PC-9 (cell line): ENCODE measurements around the gene ZNF787. TPM values are rescaled to one million over a fixed set of nuclear protein-coding genes. Genes with fewer than 3 reads are reported as not detected.

ENCODE experiments used
- BruUV-seq: library from RNA; stranded (reverse); fragments of 400-500 nt; replicated peaks from 2 replicates; lab custom pipeline; 2021; lab: Mats Ljungman, UMichigan
- CTCF ChIA-PET: fragments of 300-600 bp; sonication (Branson Sonifier 250); formaldehyde crosslinking; loops from one replicate; lab custom pipeline; 2022; ENCODE audit warnings: antibody characterized with exemption; lab: Charles Lee
- POLR2A ChIA-PET: fragments of 300-600 bp; sonication (Branson Sonifier 250); formaldehyde crosslinking; loops from one replicate; lab custom pipeline; 2022; ENCODE audit warnings: antibody characterized with exemption; ENCODE audit not compliant: unreplicated experiment; lab: Charles Lee
- DNase-seq, 2 experiments: peaks; one replicate each; pipeline versions ENCODE4 v3.0.0 to v3.0.0-alpha.2; 2015 to 2022; ENCODE audit warnings: mixed read lengths in 1 of 2
- H2AFZ ChIP-seq: fragments of 200-600 bp; sonication (generic); 2 replicates; pipeline ENCODE4 v1.8.1; 2017; ENCODE audit warnings: antibody characterized with exemption
- H3F3A ChIP-seq: fragments of 200-600 bp; sonication (generic); 2 replicates; pipeline ENCODE4 v1.8.1; 2017; ENCODE audit warnings: antibody characterized with exemption, mild to moderate bottlenecking, low read depth; ENCODE audit not compliant: insufficient read depth
- H3K27ac ChIP-seq: fragments of 200-600 bp; sonication (generic); 2 replicates; pipeline ENCODE4 v1.6.1; 2016; ENCODE audit warnings: mixed run types
- H3K27me3 ChIP-seq: fragments of 200-600 bp; sonication (generic); 2 replicates; pipeline ENCODE4 v1.6.1; 2016; ENCODE audit warnings: low read depth, mixed run types; ENCODE audit not compliant: insufficient read depth
- H3K36me3 ChIP-seq: fragments of 200-600 bp; sonication (generic); 2 replicates; pipeline ENCODE4 v1.6.1; 2016; ENCODE audit warnings: low read depth, mixed run types
- H3K4me1 ChIP-seq: fragments of 200-600 bp; sonication (generic); replicated peaks from 2 replicates; pipeline ENCODE4 v1.6.1; 2016; ENCODE audit warnings: mixed run types; ENCODE audit not compliant: insufficient read depth
- H3K4me2 ChIP-seq: fragments of 200-600 bp; sonication (generic); 2 replicates; pipeline ENCODE4 v1.6.1; 2017; ENCODE audit warnings: mixed run types
- H3K4me3 ChIP-seq: fragments of 200-600 bp; sonication (generic); 2 replicates; pipeline ENCODE4 v1.6.1; 2016; ENCODE audit warnings: mixed run types
- H3K79me2 ChIP-seq: fragments of 200-600 bp; sonication (generic); 2 replicates; pipeline ENCODE4 v1.6.1; 2017; ENCODE audit warnings: low read depth, mixed run types
- H3K9me2 ChIP-seq: fragments of 200-600 bp; sonication (generic); 2 replicates; pipeline ENCODE4 v1.8.1; 2017; ENCODE audit warnings: mild to moderate bottlenecking; ENCODE audit not compliant: insufficient read depth
- H3K9me3 ChIP-seq: fragments of 200-600 bp; sonication (generic); 2 replicates; pipeline ENCODE4 v1.8.1; 2016; ENCODE audit warnings: low read depth; ENCODE audit not compliant: insufficient read depth
- H4K20me1 ChIP-seq: fragments of 200-600 bp; sonication (generic); 2 replicates; pipeline ENCODE4 v1.8.1; 2017; ENCODE audit not compliant: insufficient read depth
- CTCF ChIP-seq: fragments of 200-600 bp; sonication (generic); conservative IDR thresholded peaks from 2 replicates; pipeline ENCODE4 v1.6.1; 2017; ENCODE audit warnings: mixed run types, antibody characterized with exemption, mild to moderate bottlenecking, moderate library complexity
- EZH2 ChIP-seq: fragments of 200-600 bp; sonication (generic); IDR thresholded peaks from 2 replicates; pipeline ENCODE4 v1.8.0; 2017; ENCODE audit warnings: antibody characterized with exemption, low read depth
- intact Hi-C: fragments of 100-400 bp; cut with micrococcal nuclease; formaldehyde crosslinking; loops from one replicate; pipeline ENCODE4 v1.10.0; 2022; ENCODE audit not compliant: unreplicated experiment
- total RNA-seq: library from RNA; stranded (reverse); gene quantifications from 2 replicates; pipeline ENCODE4 v1.2.3, GENCODE V29; 2021

Gene ZNF787
- total RNA-seq, 1 experiment from 2014 or later, result 51.4 TPM

GRCh38 chr19:56079609-56080008 is 41.5 kb downstream of the ZNF787 start:
- H2AFZ ChIP-seq, result no peak overlapping the region
- no peaks in the 10 kb centered on the region for H3K79me2 ChIP-seq
- no peak overlapping the region for H3K4me2 ChIP-seq
- no peaks in the 10 kb centered on the region for H3K9me2 ChIP-seq
- POLR2A ChIA-PET, result no interaction called here
- no TSS peak for BruUV-seq
- CTCF ChIA-PET, result interaction anchor here (1.3 to 3.1 kb wide), 2 partner anchors 173 to 254 kb away, joined by 6 to 17 read pairs; no protein-coding TSS in a partner anchor
- H3F3A ChIP-seq, result peaks cover 25% of the 10 kb centered on the region
- H3K4me1 ChIP-seq, result no peaks in the 10 kb centered on the region
- intact Hi-C loops, result loop anchor here (1.0 to 10.0 kb wide), 4 partner anchors 93 to 445 kb away; no protein-coding TSS in a partner anchor
- TF ChIP-seq CTCF, result no peak
- TF ChIP-seq EZH2, result no peak
- H3K4me3 ChIP-seq, result no peak overlapping the region
- H4K20me1 ChIP-seq, result peaks cover 32% of the 10 kb centered on the region
- no peak overlapping the region for H3K27ac ChIP-seq
- no peaks in the 10 kb centered on the region for H3K36me3 ChIP-seq
- no peaks in the 10 kb centered on the region for H3K27me3 ChIP-seq
- no peak for DNase-seq
- no peaks in the 10 kb centered on the region for H3K9me3 ChIP-seq

GRCh38 chr19:56076498-56076897 is 44.6 kb downstream of the ZNF787 start:
- H3K9me2 ChIP-seq, result no peaks in the 10 kb centered on the region
- H2AFZ ChIP-seq, result no peak overlapping the region
- TF ChIP-seq CTCF (peak; percentile 96), EZH2 (no peak)
- no peak overlapping the region for H3K27ac ChIP-seq
- H3K36me3 ChIP-seq, result no peaks in the 10 kb centered on the region
- H3F3A ChIP-seq, result peaks cover 5% of the 10 kb centered on the region
- no TSS peak for BruUV-seq
- intact Hi-C loops, result loop anchor here (1.0 to 10.0 kb wide), 3 partner anchors 177 to 442 kb away; no protein-coding TSS in a partner anchor
- H3K27me3 ChIP-seq, result peaks cover 7% of the 10 kb centered on the region; the same call in 1 of the 2 replicates
- no peaks in the 10 kb centered on the region for H3K79me2 ChIP-seq
- H3K4me2 ChIP-seq, result no peak overlapping the region
- no peaks in the 10 kb centered on the region for H3K9me3 ChIP-seq
- ChIA-PET POLR2A (interaction anchor here (0.6 kb wide), 1 partner anchor 1313 kb away, joined by 3 read pairs; the partner anchor contains the start of gene ZNF548), CTCF (interaction anchor here (1.9 to 2.2 kb wide), 2 partner anchors 177 to 257 kb away, joined by 16 to 17 read pairs; no protein-coding TSS in a partner anchor)
- 0 out of 2 replicates have a peak, but pooled peaks cover 4% of the 10 kb centered on the region for H4K20me1 ChIP-seq
- no peaks in the 10 kb centered on the region for H3K4me1 ChIP-seq
- no peak overlapping the region for H3K4me3 ChIP-seq
- DNase-seq, result peak; percentile 53 to 71

DNA sequence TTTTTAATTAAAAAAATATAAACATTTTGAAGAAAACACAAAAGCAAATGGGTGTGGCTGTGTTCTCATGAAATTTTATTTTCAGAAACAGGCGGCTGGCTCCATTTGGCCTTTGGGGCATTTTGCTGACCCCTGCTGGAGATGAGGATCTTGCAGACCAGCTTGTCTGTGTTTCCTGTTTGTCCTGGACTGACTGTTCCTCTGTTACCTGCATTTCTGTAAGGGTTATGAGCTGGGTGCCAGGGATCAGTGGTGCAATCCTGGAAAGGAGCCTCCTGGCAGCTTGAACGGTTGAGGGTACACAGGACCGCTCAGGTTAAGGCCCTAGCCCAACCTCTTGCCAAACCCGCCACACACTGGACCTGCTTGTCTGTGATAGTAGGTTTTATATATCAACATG is 49.9 kb downstream of the ZNF787 start:
- no peak overlapping the region for H3K4me2 ChIP-seq
- peaks cover 20% of the 10 kb centered on the region for H3K27me3 ChIP-seq
- ChIA-PET POLR2A (no interaction called here), CTCF (interaction anchor here (1.1 kb wide), 1 partner anchor 262 kb away, joined by 4 read pairs; no protein-coding TSS in a partner anchor)
- no peaks in the 10 kb centered on the region for H3K79me2 ChIP-seq
- H3K4me3 ChIP-seq, result no peak overlapping the region
- H4K20me1 ChIP-seq, result no peaks in the 10 kb centered on the region
- intact Hi-C loops, result loop anchor here (10.0 kb wide), 1 partner anchor 436 kb away; no protein-coding TSS in a partner anchor
- H3K9me3 ChIP-seq, result no peaks in the 10 kb centered on the region
- no peak overlapping the region for H3K27ac ChIP-seq
- H3K36me3 ChIP-seq, result no peaks in the 10 kb centered on the region
- no peak for DNase-seq
- BruUV-seq, result no TSS peak
- no peak for TF ChIP-seq EZH2
- TF ChIP-seq CTCF, result peak; percentile 40; the same call in 1 of the 2 replicates
- no peak overlapping the region for H2AFZ ChIP-seq
- H3F3A ChIP-seq, result no peaks in the 10 kb centered on the region
- no peaks in the 10 kb centered on the region for H3K9me2 ChIP-seq
- H3K4me1 ChIP-seq, result no peaks in the 10 kb centered on the region
